ENCODE measurements around the gene KRT15. TPM values are rescaled to one million over a fixed set of nuclear protein-coding genes. Genes with fewer than 3 reads are reported as not detected.

Gene KRT15
- total and polyA plus RNA-seq, 4 donors = 0.14 TPM; not detected in 3

- no peak overlapping the region for H3K27ac ChIP-seq (ENCODE audit: low read depth in 1 of 2, low read length in 2 of 2)
- no peaks in the 10 kb centered on the region for H3K36me3 ChIP-seq (ENCODE audit: control insufficient read depth in 4 of 4, insufficient read depth in 3 of 4, low read depth in 1 of 4, low read length in 3 of 4)
- peaks cover 0 to 10% (median 4%) of the 10 kb centered on the region in 4 donors for H3K4me1 ChIP-seq (ENCODE audit: control insufficient read depth in 4 of 4, insufficient read depth in 4 of 4, low read length in 3 of 4)
- WGBS = 77% methylated on average over 5 of the region's 5 CpGs
- no peak overlapping the region for H3K4me3 ChIP-seq (ENCODE audit: low read depth in 1 of 3, low read length in 3 of 3)
- DNase-seq (ENCODE audit: low spot score) = no peak
- H3K9ac ChIP-seq (ENCODE audit: low read depth in 1 of 2, low read length in 2 of 2) = no peak overlapping the region
- H3K27me3 ChIP-seq (ENCODE audit: control insufficient read depth in 4 of 4, insufficient read depth in 4 of 4, low read length in 3 of 4) = peaks cover 0 to 9% (median 6%) of the 10 kb centered on the region in 4 donors
- H3K9me3 ChIP-seq (ENCODE audit: control insufficient read depth in 4 of 4, low read length in 3 of 4) = no peaks in the 10 kb centered on the region
- no peak for TF ChIP-seq MAX (IDR thresholded peaks at IDR 0.05)
- TF ChIP-seq GABPA (IDR thresholded peaks at IDR 0.05 in 1 of 2, conservative IDR thresholded peaks at IDR 0.05 in 1 of 2) = no peak
Observed at GRCh38 chr17:41529491-41529915, 10.8 kb upstream of the KRT15 start.

GRCh38 chr17:41528959-41529353 lies 10.3 kb upstream of the KRT15 start:
- Histone ChIP-seq H3K27ac (ENCODE audit: low read depth in 1 of 2, low read length in 2 of 2) (no peak overlapping the region), H3K9me3 (ENCODE audit: control insufficient read depth in 4 of 4, low read length in 3 of 4) (no peaks in the 10 kb centered on the region), H3K36me3 (ENCODE audit: control insufficient read depth in 4 of 4, insufficient read depth in 3 of 4, low read depth in 1 of 4, low read length in 3 of 4) (no peaks in the 10 kb centered on the region), H3K4me3 (ENCODE audit: low read depth in 1 of 3, low read length in 3 of 3) (no peak overlapping the region), H3K27me3 (ENCODE audit: control insufficient read depth in 4 of 4, insufficient read depth in 4 of 4, low read length in 3 of 4) (peaks cover 0 to 9% (median 6%) of the 10 kb centered on the region in 4 donors), H3K4me1 (ENCODE audit: control insufficient read depth in 4 of 4, insufficient read depth in 4 of 4, low read length in 3 of 4) (peaks cover 0 to 10% (median 4%) of the 10 kb centered on the region in 4 donors), H3K9ac (ENCODE audit: low read depth in 1 of 2, low read length in 2 of 2) (no peak overlapping the region)
- TF ChIP-seq YY1 (IDR thresholded peaks at IDR 0.05) (no peak), ZBTB33 (IDR thresholded peaks at IDR 0.05) (no peak), TAF1 (conservative IDR thresholded peaks at IDR 0.05) (no peak), HNF4G (IDR thresholded peaks at IDR 0.05) (no peak), FOXA1 (IDR thresholded peaks at IDR 0.05) (no peak), CTCF (IDR thresholded peaks at IDR 0.05; ENCODE audit: low read depth, low read length, missing input control) (no peak), JUND (IDR thresholded peaks at IDR 0.05) (no peak), REST (IDR thresholded peaks at IDR 0.05) (no peak), SP1 (IDR thresholded peaks at IDR 0.05) (no peak), EGR1 (IDR thresholded peaks at IDR 0.05; ENCODE audit: low read depth in 2 of 2) (no peak)
- no peak for DNase-seq (ENCODE audit: low spot score)
- WGBS = 64% methylated on average over 10 of the region's 10 CpGs
